WERI-Rb-1 (cell line): Measurements from ENCODE around the gene PILRB.

Experiments used
- DNase-seq: peaks from one replicate; pipeline ENCODE4 v3.0.0-alpha.2; 2020
- H3K27ac ChIP-seq: fragments of 250-450 bp; sonication (Bioruptor Pico); 2 replicates; pipeline ENCODE4 v1.5.1; 2020; ENCODE audit warnings: mild to moderate bottlenecking, moderate library complexity
- H3K27me3 ChIP-seq: fragments of 250-450 bp; sonication (Bioruptor Pico); 2 replicates; pipeline ENCODE4 v1.5.1; 2021; ENCODE audit warnings: mild to moderate bottlenecking, low read depth, moderate library complexity; ENCODE audit not compliant: insufficient read depth, severe bottlenecking
- H3K36me3 ChIP-seq: fragments of 250-450 bp; sonication (Bioruptor Pico); 2 replicates; pipeline ENCODE4 v1.5.1; 2020; ENCODE audit warnings: mild to moderate bottlenecking, moderate library complexity
- H3K4me3 ChIP-seq: 2 replicates; pipeline ENCODE4 v1.5.1; 2011; ENCODE audit warnings: low read depth, mild to moderate bottlenecking, control low read depth, low read length
- H3K9me3 ChIP-seq: fragments of 250-450 bp; sonication (Bioruptor Pico); 2 replicates; pipeline ENCODE4 v1.5.1; 2021; ENCODE audit warnings: mild to moderate bottlenecking, moderate library complexity; ENCODE audit not compliant: severe bottlenecking
- CTCF ChIP-seq: IDR thresholded peaks from 2 replicates; pipeline ENCODE4 v1.5.1; 2011; ENCODE audit warnings: low read depth, mild to moderate bottlenecking, control low read depth, inconsistent platforms, low read length

The PILRB gene

GRCh38 chr7:100411101-100411500, 53.2 kb downstream of the PILRB start:
- Histone ChIP-seq H3K27me3 (no peaks in the 10 kb centered on the region), H3K36me3 (no peaks in the 10 kb centered on the region), H3K9me3 (no peaks in the 10 kb centered on the region), H3K27ac (no peak overlapping the region), H3K4me3 (no peak overlapping the region)
- DNase-seq: no peak
- no peak for TF ChIP-seq CTCF

GRCh38 chr7:100413346-100413745, 55.4 kb downstream of the PILRB start:
- no peak for TF ChIP-seq CTCF
- Histone ChIP-seq H3K9me3 (no peaks in the 10 kb centered on the region), H3K36me3 (no peaks in the 10 kb centered on the region), H3K27me3 (no peaks in the 10 kb centered on the region), H3K4me3 (no peak overlapping the region), H3K27ac (no peak overlapping the region)
- DNase-seq: no peak

DNA sequence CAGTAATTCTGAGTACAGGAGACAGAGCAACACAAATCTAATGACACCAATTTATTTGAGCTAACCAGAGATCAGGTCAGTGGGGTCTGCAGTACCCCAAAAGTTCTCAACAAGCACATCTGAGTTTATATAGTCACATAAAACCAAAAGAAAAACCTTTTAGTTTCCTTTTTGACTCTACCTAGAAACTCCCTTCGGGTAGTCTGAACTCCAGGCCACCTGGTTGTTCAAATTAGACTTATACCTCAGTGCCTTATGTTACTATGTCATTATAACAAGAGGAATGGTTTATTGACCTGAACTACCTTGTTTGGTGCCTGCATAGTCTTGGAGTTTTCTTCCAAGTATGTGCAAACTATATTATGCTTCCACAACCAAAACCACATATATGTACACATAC, 56.0 kb downstream of the PILRB start:
- Histone ChIP-seq H3K27ac (no peak overlapping the region), H3K4me3 (no peak overlapping the region), H3K27me3 (no peaks in the 10 kb centered on the region), H3K36me3 (no peaks in the 10 kb centered on the region), H3K9me3 (no peaks in the 10 kb centered on the region)
- no peak for DNase-seq
- TF ChIP-seq CTCF: no peak

GRCh38 chr7:100415448-100415847, 57.5 kb downstream of the PILRB start:
- Histone ChIP-seq H3K27ac (no peak overlapping the region), H3K27me3 (no peaks in the 10 kb centered on the region), H3K9me3 (no peaks in the 10 kb centered on the region), H3K4me3 (no peak overlapping the region), H3K36me3 (no peaks in the 10 kb centered on the region)
- no peak for DNase-seq
- TF ChIP-seq CTCF: no peak
